Panc1 (cell line): ENCODE results near the gene CNDP1. TPM values are rescaled to one million over a fixed set of nuclear protein-coding genes. Genes with fewer than 3 reads are reported as not detected.

Experiments used
- ATAC-seq: fragments of 200-7000 bp; cut with Tn5 transposase; 2 replicates; pipeline ENCODE4 v1.9.1; 2020; ENCODE audit warnings: mild to moderate bottlenecking, moderate library complexity
- BruUV-seq: library from RNA; stranded (reverse); fragments of 400-500 nt; replicated peaks from 2 replicates; lab custom pipeline; 2021; lab: Mats Ljungman, UMichigan
- CTCF ChIA-PET: fragments of 300-600 bp; sonication (Branson Sonifier 250); formaldehyde crosslinking; loops from one replicate; lab custom pipeline; 2022; ENCODE audit warnings: antibody characterized with exemption; lab: Charles Lee
- POLR2A ChIA-PET: fragments of 300-600 bp; sonication (Branson Sonifier 250); formaldehyde crosslinking; loops from one replicate; lab custom pipeline; 2022; ENCODE audit warnings: antibody characterized with exemption; lab: Charles Lee
- DNase-seq: peaks from one replicate; pipeline ENCODE4 v3.0.0-alpha.2; 2010; ENCODE audit warnings: low read depth, low spot score
- H3K27ac ChIP-seq: 2 replicates; pipeline ENCODE4 v1.5.1; 2011; ENCODE audit warnings: mild to moderate bottlenecking, low read length, inconsistent platforms
- H3K27me3 ChIP-seq: fragments of 200-500 bp; sonication (Bioruptor generic); 2 replicates; pipeline ENCODE4 v1.6.0; 2014; ENCODE audit warnings: low read length, inconsistent platforms; ENCODE audit not compliant: control insufficient read depth, insufficient read depth
- H3K36me3 ChIP-seq: fragments of 200-500 bp; sonication (Bioruptor generic); 2 replicates; pipeline ENCODE4 v1.5.1; 2014; ENCODE audit warnings: inconsistent platforms, mild to moderate bottlenecking, low read length, moderate library complexity; ENCODE audit not compliant: control insufficient read depth, insufficient read depth
- H3K4me1 ChIP-seq: 2 replicates; pipeline ENCODE4 v1.5.1; 2011; ENCODE audit warnings: inconsistent platforms, mild to moderate bottlenecking, low read length, moderate library complexity; ENCODE audit not compliant: control insufficient read depth, insufficient read depth
- H3K4me3 ChIP-seq, 2 experiments: 2 replicates each; pipeline ENCODE4 v1.5.1; 2011 to 2012; ENCODE audit warnings: low read depth in 2 of 2, low read length in 2 of 2, mild to moderate bottlenecking in 2 of 2, inconsistent platforms in 1 of 2, moderate library complexity in 1 of 2
- H3K9me3 ChIP-seq: fragments of 200-500 bp; sonication (Bioruptor generic); 2 replicates; pipeline ENCODE4 v1.5.1; 2014; ENCODE audit warnings: low read depth, mild to moderate bottlenecking, inconsistent platforms, low read length, moderate library complexity; ENCODE audit not compliant: control insufficient read depth, insufficient read depth
- CTCF ChIP-seq: fragments of 450-650 bp; IDR thresholded peaks from 2 replicates; pipeline ENCODE4 v1.5.1; 2017; ENCODE audit warnings: mild to moderate bottlenecking
- POLR2AphosphoS5 ChIP-seq: IDR thresholded peaks from 2 replicates; pipeline ENCODE4 v1.6.1; 2012; ENCODE audit warnings: mild to moderate bottlenecking, low read depth, low read length, moderate library complexity
- SIN3A ChIP-seq: IDR thresholded peaks from 2 replicates; pipeline ENCODE4 v1.6.1; 2012; ENCODE audit warnings: low read depth, mild to moderate bottlenecking, low read length, moderate library complexity, borderline replicate concordance; ENCODE audit not compliant: insufficient read depth
- TCF7L2 ChIP-seq: IDR thresholded peaks from 2 replicates; pipeline ENCODE4 v1.6.1; 2011; ENCODE audit warnings: mild to moderate bottlenecking, low read depth, low read length, inconsistent platforms
- in situ Hi-C: cut with HindIII; loops from 2 replicates; pipeline ENCODE4 v1.10.0; 2016; ENCODE audit warnings: low sequenced_read_pairs, low pct_unique_long_range_greater_than_20kb
- intact Hi-C: fragments of 100-400 bp; cut with micrococcal nuclease; formaldehyde crosslinking; loops from one replicate; pipeline ENCODE4 v1.10.0; 2022; ENCODE audit not compliant: unreplicated experiment
- total RNA-seq: library from RNA; stranded (reverse); gene quantifications from one replicate; pipeline ENCODE4 v1.2.1, GENCODE V29; 2021; ENCODE audit not compliant: unreplicated experiment
- TF ChIP-seq, protein P1 (sequence below), 2 experiments: IDR thresholded peaks; 2 replicates each; pipeline ENCODE4 v1.6.1; 2011 to 2012; ENCODE audit warnings: low read depth in 2 of 2, control low read depth in 1 of 2, low read length in 1 of 2, mild to moderate bottlenecking in 1 of 2, moderate library complexity in 1 of 2; ENCODE audit not compliant: insufficient read depth in 1 of 2

The CNDP1 gene
- total RNA-seq, 1 experiment from 2014 or later: not detected

- no TSS peak for BruUV-seq
- POLR2A ChIA-PET: no interaction called here
These were observed 7.8 kb upstream of the CNDP1 start for GRCh38 chr18:74526488-74526887.

DNA sequence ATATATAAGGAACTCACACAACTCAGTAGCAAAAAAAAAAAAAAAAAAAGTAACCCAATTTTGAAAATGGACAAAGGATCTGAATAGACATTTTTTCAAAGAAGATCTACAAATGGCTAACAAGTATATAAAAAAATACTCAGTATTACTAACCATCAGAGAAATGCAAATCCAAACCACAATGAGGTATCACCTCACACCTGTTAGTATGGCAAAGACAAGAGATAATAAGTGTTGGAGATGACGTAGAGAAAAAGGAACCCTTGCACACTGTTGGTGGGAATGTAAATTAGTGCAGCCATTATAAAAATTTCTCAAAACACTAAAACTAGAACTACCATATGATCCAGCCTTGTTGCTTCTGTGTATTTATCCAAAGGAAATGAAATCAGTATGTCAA, 5.8 kb upstream of the CNDP1 start:
- ATAC-seq (no peak), DNase-seq (no peak)
- BruUV-seq: no TSS peak
- no peaks in the 10 kb centered on the region; the same call in 1 of the 2 replicates for H3K27me3 ChIP-seq
- no peaks in the 10 kb centered on the region for H3K9me3 ChIP-seq
- H3K4me1 ChIP-seq: no peaks in the 10 kb centered on the region
- intact Hi-C loops: no loop called here
- TF ChIP-seq, protein P1, sequence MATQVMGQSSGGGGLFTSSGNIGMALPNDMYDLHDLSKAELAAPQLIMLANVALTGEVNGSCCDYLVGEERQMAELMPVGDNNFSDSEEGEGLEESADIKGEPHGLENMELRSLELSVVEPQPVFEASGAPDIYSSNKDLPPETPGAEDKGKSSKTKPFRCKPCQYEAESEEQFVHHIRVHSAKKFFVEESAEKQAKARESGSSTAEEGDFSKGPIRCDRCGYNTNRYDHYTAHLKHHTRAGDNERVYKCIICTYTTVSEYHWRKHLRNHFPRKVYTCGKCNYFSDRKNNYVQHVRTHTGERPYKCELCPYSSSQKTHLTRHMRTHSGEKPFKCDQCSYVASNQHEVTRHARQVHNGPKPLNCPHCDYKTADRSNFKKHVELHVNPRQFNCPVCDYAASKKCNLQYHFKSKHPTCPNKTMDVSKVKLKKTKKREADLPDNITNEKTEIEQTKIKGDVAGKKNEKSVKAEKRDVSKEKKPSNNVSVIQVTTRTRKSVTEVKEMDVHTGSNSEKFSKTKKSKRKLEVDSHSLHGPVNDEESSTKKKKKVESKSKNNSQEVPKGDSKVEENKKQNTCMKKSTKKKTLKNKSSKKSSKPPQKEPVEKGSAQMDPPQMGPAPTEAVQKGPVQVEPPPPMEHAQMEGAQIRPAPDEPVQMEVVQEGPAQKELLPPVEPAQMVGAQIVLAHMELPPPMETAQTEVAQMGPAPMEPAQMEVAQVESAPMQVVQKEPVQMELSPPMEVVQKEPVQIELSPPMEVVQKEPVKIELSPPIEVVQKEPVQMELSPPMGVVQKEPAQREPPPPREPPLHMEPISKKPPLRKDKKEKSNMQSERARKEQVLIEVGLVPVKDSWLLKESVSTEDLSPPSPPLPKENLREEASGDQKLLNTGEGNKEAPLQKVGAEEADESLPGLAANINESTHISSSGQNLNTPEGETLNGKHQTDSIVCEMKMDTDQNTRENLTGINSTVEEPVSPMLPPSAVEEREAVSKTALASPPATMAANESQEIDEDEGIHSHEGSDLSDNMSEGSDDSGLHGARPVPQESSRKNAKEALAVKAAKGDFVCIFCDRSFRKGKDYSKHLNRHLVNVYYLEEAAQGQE (IDR thresholded peaks at IDR 0.05; ENCODE audit: insufficient read depth in 1 of 2, low read depth in 2 of 2, low read length in 1 of 2): no peak
- no peak for TF ChIP-seq CTCF
- no peak for TF ChIP-seq SIN3A
- no peak for TF ChIP-seq TCF7L2
- TF ChIP-seq POLR2AphosphoS5: no peak
- POLR2A ChIA-PET: no interaction called here
- no peak overlapping the region for H3K27ac ChIP-seq
- no peaks in the 10 kb centered on the region for H3K36me3 ChIP-seq
- CTCF ChIA-PET: no interaction called here
- H3K4me3 ChIP-seq: no peak overlapping the region
- in situ Hi-C loops: no loop called here

More at GRCh38 chr18:74526488-74526887, 7.8 kb upstream of the CNDP1 start:
- CTCF ChIA-PET: no interaction called here
- Histone ChIP-seq H3K9me3 (no peaks in the 10 kb centered on the region), H3K4me1 (no peaks in the 10 kb centered on the region), H3K27ac (no peak overlapping the region), H3K27me3 (no peaks in the 10 kb centered on the region; the same call in 1 of the 2 replicates), H3K4me3 (no peak overlapping the region), H3K36me3 (no peaks in the 10 kb centered on the region)
- DNase-seq (no peak), ATAC-seq (no peak)
- no peak for TF ChIP-seq TCF7L2
- TF ChIP-seq SIN3A: no peak
- no peak for TF ChIP-seq CTCF
- TF ChIP-seq, protein P1 (IDR thresholded peaks at IDR 0.05; ENCODE audit: insufficient read depth in 1 of 2, low read depth in 2 of 2, low read length in 1 of 2): no peak
- TF ChIP-seq POLR2AphosphoS5: no peak
- in situ Hi-C loops (no loop called here), intact Hi-C loops (no loop called here)
